Stomach (tissue), 4 donors: ENCODE measurements around the gene PLCL2.

ENCODE experiments used
- CTCF ChIP-seq, 7 experiments: fragments of 450-650 bp in 4 of 7; fragments of 200-600 bp in 3 of 7; sonication (generic) in 3 of 7; IDR thresholded peaks; one replicate each; pipeline ENCODE4 v1.5.1; 2016 to 2019; ENCODE audit warnings: antibody characterized with exemption in 7 of 7, control low read depth in 2 of 7, mild to moderate bottlenecking in 1 of 7
- POLR2A ChIP-seq, 4 donors: fragments of 450-650 bp; IDR thresholded peaks; one replicate each; pipeline ENCODE4 v1.6.1; 2016; ENCODE audit warnings: antibody characterized with exemption in 4 of 4, control low read depth in 2 of 4, mild to moderate bottlenecking in 1 of 4, moderate library complexity in 1 of 4

GRCh38 chr3:16842272-16843270, 42.2 kb upstream of the PLCL2 start:
- TF ChIP-seq CTCF (IDR thresholded peaks at IDR 0.05) = no peak
- no peak for TF ChIP-seq POLR2A (IDR thresholded peaks at IDR 0.05)
